GM18505 (cell line): ENCODE results near the gene BCS1L.

ENCODE experiments used
- ATAC-seq: cut with Tn5 transposase; IDR thresholded peaks from one replicate; pipeline ENCODE4 v1.9.1; 2021; ENCODE audit not compliant: unreplicated experiment
- POLR2A ChIP-seq: IDR thresholded peaks from 4 replicates; pipeline ENCODE4 v1.6.1; 2011; ENCODE audit warnings: borderline replicate concordance; ENCODE audit not compliant: insufficient read depth, insufficient read length; ENCODE audit errors: extremely low read depth

BCS1L gene

GRCh38 chr2:218659258-218659987 lies at the start of gene BCS1L, which contains the start of gene ZNF142:
BCS1L (plus strand) TSS chr2:218659683; CDS start chr2:218660988, 1,305 bp downstream.
ZNF142 (minus strand) TSS chr2:218659623; CDS start chr2:218656429, 3,194 bp downstream.
- peak; percentile 93 for ATAC-seq
- TF ChIP-seq POLR2A = peak; percentile 61

GRCh38 chr2:218615868-218616315 lies 43.6 kb upstream of the BCS1L start:
- ATAC-seq = no peak
- TF ChIP-seq POLR2A = no peak

- no peak for ATAC-seq
- TF ChIP-seq POLR2A = no peak
Measured at GRCh38 chr2:218618102-218618860, 41.2 kb upstream of the BCS1L start.

- no peak for TF ChIP-seq POLR2A
- ATAC-seq = no peak
Measured at GRCh38 chr2:218621007-218621406, 38.5 kb upstream of the BCS1L start.

GRCh38 chr2:218622606-218623365 lies 36.7 kb upstream of the BCS1L start:
- no peak for ATAC-seq

GRCh38 chr2:218623366-218623705 lies 36.1 kb upstream of the BCS1L start:
- no peak for TF ChIP-seq POLR2A
- ATAC-seq = no peak

More at GRCh38 chr2:218622606-218623365, 36.7 kb upstream of the BCS1L start:
- no peak for TF ChIP-seq POLR2A

- no peak for TF ChIP-seq POLR2A
- ATAC-seq = no peak
Measured at GRCh38 chr2:218626369-218626768, 33.1 kb upstream of the BCS1L start.

- ATAC-seq = no peak
- TF ChIP-seq POLR2A = no peak
Measured at GRCh38 chr2:218627939-218628338, 31.5 kb upstream of the BCS1L start.

- no peak for TF ChIP-seq POLR2A
- no peak for ATAC-seq
Measured at GRCh38 chr2:218631837-218632236, 27.6 kb upstream of the BCS1L start.

GRCh38 chr2:218635719-218636118 lies 23.8 kb upstream of the BCS1L start:
- TF ChIP-seq POLR2A = no peak
- ATAC-seq = no peak

- no peak for TF ChIP-seq POLR2A
Measured at GRCh38 chr2:218638372-218638771, 21.1 kb upstream of the BCS1L start.

GRCh38 chr2:218642121-218642656 lies 17.3 kb upstream of the BCS1L start:
- ATAC-seq = no peak
- TF ChIP-seq POLR2A = no peak

More at GRCh38 chr2:218638372-218638771, 21.1 kb upstream of the BCS1L start:
- no peak for ATAC-seq

GRCh38 chr2:218642786-218643185 lies 16.7 kb upstream of the BCS1L start:
- no peak for ATAC-seq
- TF ChIP-seq POLR2A = no peak
